Measurements from ENCODE around the gene FAM167B.

The FAM167B gene

GRCh38 chr1:32250893-32251716 is 4.1 kb downstream of the FAM167B start, which contains the start of gene LCK:
Gene LCK (plus strand): TSS chr1:32251265. CDS start chr1:32274330, 23,065 bp downstream.
- no peak for TF ChIP-seq EZH2phosphoT487 (IDR thresholded peaks at IDR 0.05; ENCODE audit: borderline replicate concordance, low read length)
- TF ChIP-seq CTCF (IDR thresholded peaks at IDR 0.05; ENCODE audit: low read depth, low read length, poor library complexity, severe bottlenecking): no peak
- Histone ChIP-seq H3K4me2 (ENCODE audit: low read length) (peak within 1 kb of the TSS; percentile 89), H3F3A (ENCODE audit: control insufficient read depth, insufficient read depth) (peaks cover 66% of the 10 kb centered on the region), H3K4me3 (ENCODE audit: low read length) (peak within 1 kb of the TSS; percentile 77), H3K27me3 (ENCODE audit: control insufficient read depth, low read length) (no peaks in the 10 kb centered on the region), H3K79me2 (ENCODE audit: control insufficient read depth, low read length) (peaks cover 40% of the 10 kb centered on the region), H3K9me3 (ENCODE audit: control insufficient read depth, insufficient read depth, low read length) (no peaks in the 10 kb centered on the region), H3K36me3 (ENCODE audit: control insufficient read depth, low read length) (peaks cover 18% of the 10 kb centered on the region), H3K27ac (ENCODE audit: low read depth, low read length) (peak within 1 kb of the TSS; percentile 100), H4K20me1 (ENCODE audit: control insufficient read depth, insufficient read depth, low read depth, low read length) (no peaks in the 10 kb centered on the region), H3K9me2 (replicated peaks; ENCODE audit: control insufficient read depth, low read length) (no peaks in the 10 kb centered on the region), H3K4me1 (ENCODE audit: control insufficient read depth, low read length) (peaks cover 100% of the 10 kb centered on the region)

- Histone ChIP-seq H3F3A (ENCODE audit: control insufficient read depth, insufficient read depth) (peaks cover 51% of the 10 kb centered on the region), H3K27ac (ENCODE audit: low read depth, low read length) (peak overlapping the region; percentile 100), H3K79me2 (ENCODE audit: control insufficient read depth, low read length) (peaks cover 74% of the 10 kb centered on the region), H3K9me3 (ENCODE audit: control insufficient read depth, insufficient read depth, low read length) (no peaks in the 10 kb centered on the region), H3K4me2 (ENCODE audit: low read length) (peak overlapping the region; percentile 89), H4K20me1 (ENCODE audit: control insufficient read depth, insufficient read depth, low read depth, low read length) (no peaks in the 10 kb centered on the region), H3K36me3 (ENCODE audit: control insufficient read depth, low read length) (peaks cover 31% of the 10 kb centered on the region), H3K4me3 (ENCODE audit: low read length) (peak overlapping the region; percentile 77), H3K9me2 (replicated peaks; ENCODE audit: control insufficient read depth, low read length) (no peaks in the 10 kb centered on the region), H3K27me3 (ENCODE audit: control insufficient read depth, low read length) (no peaks in the 10 kb centered on the region), H3K4me1 (ENCODE audit: control insufficient read depth, low read length) (peaks cover 89% of the 10 kb centered on the region)
- TF ChIP-seq EZH2phosphoT487 (IDR thresholded peaks at IDR 0.05; ENCODE audit: borderline replicate concordance, low read length): no peak
- no peak for TF ChIP-seq CTCF (IDR thresholded peaks at IDR 0.05; ENCODE audit: low read depth, low read length, poor library complexity, severe bottlenecking)
Observed at GRCh38 chr1:32255072-32256071, 8.3 kb downstream of the FAM167B start.

DNA sequence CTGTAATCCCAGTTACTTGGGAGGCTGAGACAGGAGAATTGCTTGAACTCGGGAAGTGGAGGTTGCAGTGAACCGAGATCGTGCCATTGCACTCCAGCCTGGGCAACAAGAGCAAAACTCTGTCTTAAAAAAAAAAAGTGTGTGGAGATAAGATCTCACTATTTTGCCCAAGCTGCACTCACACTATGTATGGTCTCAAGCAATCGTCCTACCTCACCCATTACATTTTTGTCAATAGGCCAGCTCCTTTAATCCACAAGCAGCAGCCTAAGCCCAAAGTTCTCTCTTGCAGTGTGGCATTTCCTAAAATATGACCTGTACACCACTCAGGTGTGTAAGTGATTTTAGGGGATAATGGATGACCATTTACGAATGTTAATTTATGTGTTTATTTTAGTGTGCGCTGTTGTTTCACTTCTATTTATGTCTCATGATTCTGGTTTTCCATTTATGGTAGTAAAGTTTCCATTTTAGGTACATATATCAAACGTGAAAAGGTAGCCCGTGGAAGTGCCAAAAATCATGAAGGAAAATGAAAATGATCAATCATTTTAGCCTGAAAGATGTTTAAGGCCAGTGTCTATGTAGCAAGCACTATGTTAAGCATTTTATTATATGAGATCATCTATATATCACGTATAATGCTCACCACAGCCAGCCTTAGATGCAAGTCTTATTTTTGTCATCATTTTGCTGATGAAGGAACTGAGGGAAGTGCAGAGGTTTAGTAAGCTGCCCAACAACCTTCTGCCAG is 9.6 kb downstream of the FAM167B start:
- H3K79me2 ChIP-seq (ENCODE audit: control insufficient read depth, low read length): peaks cover 84% of the 10 kb centered on the region
- peak overlapping the region; percentile 89 for H3K4me2 ChIP-seq (ENCODE audit: low read length)
- no peaks in the 10 kb centered on the region for H4K20me1 ChIP-seq (ENCODE audit: control insufficient read depth, insufficient read depth, low read depth, low read length)
- H3K27ac ChIP-seq (ENCODE audit: low read depth, low read length): peak overlapping the region; percentile 100
- no peaks in the 10 kb centered on the region for H3K9me2 ChIP-seq (replicated peaks; ENCODE audit: control insufficient read depth, low read length)
- TF ChIP-seq CTCF (IDR thresholded peaks at IDR 0.05; ENCODE audit: low read depth, low read length, poor library complexity, severe bottlenecking) (no peak), EZH2phosphoT487 (IDR thresholded peaks at IDR 0.05; ENCODE audit: borderline replicate concordance, low read length) (no peak)
- peak overlapping the region; percentile 52 for H3K4me3 ChIP-seq (ENCODE audit: low read length)
- H3K36me3 ChIP-seq (ENCODE audit: control insufficient read depth, low read length): peaks cover 25% of the 10 kb centered on the region
- no peaks in the 10 kb centered on the region for H3K27me3 ChIP-seq (ENCODE audit: control insufficient read depth, low read length)
- H3K4me1 ChIP-seq (ENCODE audit: control insufficient read depth, low read length): peaks cover 88% of the 10 kb centered on the region
- H3F3A ChIP-seq (ENCODE audit: control insufficient read depth, insufficient read depth): peaks cover 40% of the 10 kb centered on the region
- no peaks in the 10 kb centered on the region for H3K9me3 ChIP-seq (ENCODE audit: control insufficient read depth, insufficient read depth, low read length)

Data from DOHH2 (cell line).